HL-60 (cell line): ENCODE measurements around the gene NLGN1.

ENCODE experiments used
- GABPA ChIP-seq: IDR thresholded peaks from 2 replicates; pipeline ENCODE4 v1.6.1; 2012; ENCODE audit warnings: low read depth
- POLR2AphosphoS5 ChIP-seq: IDR thresholded peaks from 2 replicates; pipeline ENCODE4 v1.6.1; 2012; ENCODE audit warnings: low read depth
- REST ChIP-seq: IDR thresholded peaks from 2 replicates; pipeline ENCODE4 v1.6.1; 2012; ENCODE audit warnings: low read depth; ENCODE audit not compliant: insufficient replicate concordance
- TF ChIP-seq, protein P1 (sequence below): IDR thresholded peaks from one replicate; pipeline ENCODE4 v1.5.1; 2011; ENCODE audit warnings: low read length, control low read depth, inconsistent platforms; ENCODE audit not compliant: insufficient read depth

GRCh38 chr3:173897631-173898030 is 500.1 kb downstream of the NLGN1 start:
- TF ChIP-seq POLR2AphosphoS5 = no peak
- TF ChIP-seq, protein P1, sequence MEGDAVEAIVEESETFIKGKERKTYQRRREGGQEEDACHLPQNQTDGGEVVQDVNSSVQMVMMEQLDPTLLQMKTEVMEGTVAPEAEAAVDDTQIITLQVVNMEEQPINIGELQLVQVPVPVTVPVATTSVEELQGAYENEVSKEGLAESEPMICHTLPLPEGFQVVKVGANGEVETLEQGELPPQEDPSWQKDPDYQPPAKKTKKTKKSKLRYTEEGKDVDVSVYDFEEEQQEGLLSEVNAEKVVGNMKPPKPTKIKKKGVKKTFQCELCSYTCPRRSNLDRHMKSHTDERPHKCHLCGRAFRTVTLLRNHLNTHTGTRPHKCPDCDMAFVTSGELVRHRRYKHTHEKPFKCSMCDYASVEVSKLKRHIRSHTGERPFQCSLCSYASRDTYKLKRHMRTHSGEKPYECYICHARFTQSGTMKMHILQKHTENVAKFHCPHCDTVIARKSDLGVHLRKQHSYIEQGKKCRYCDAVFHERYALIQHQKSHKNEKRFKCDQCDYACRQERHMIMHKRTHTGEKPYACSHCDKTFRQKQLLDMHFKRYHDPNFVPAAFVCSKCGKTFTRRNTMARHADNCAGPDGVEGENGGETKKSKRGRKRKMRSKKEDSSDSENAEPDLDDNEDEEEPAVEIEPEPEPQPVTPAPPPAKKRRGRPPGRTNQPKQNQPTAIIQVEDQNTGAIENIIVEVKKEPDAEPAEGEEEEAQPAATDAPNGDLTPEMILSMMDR = no peak
- TF ChIP-seq REST = no peak
- no peak for TF ChIP-seq GABPA
